HG03039 (cell line): ENCODE results near the gene RELN.
"Not testable (repeated sequence)": the region's sequence is repeated elsewhere in the genome, so short reads cannot be mapped to it uniquely, and the experiment has no call there.

Source experiments
- ATAC-seq: cut with Tn5 transposase; IDR thresholded peaks from one replicate; pipeline ENCODE4 v1.9.1; 2021; ENCODE audit warnings: mild to moderate bottlenecking, moderate library complexity; ENCODE audit not compliant: unreplicated experiment

RELN gene

DNA sequence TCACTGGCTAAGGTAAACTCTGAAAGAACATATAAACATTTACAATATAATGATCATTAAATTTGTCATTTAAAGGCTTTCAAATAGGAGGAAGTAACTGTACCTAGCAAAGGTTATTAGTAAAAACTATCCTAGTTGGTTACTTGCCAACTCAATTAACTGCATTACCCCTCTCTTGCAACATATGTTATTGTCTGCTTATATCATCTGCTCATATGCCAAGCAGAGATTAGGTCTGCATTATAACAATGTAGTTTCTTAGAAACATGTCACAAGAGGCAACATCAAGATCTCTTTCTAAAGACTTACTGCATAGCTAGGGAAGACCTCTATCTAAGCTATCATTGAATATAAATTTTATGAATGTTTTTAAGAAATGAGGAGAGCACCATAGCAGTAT lies 132.5 kb downstream of the RELN start:
- ATAC-seq = no peak

DNA sequence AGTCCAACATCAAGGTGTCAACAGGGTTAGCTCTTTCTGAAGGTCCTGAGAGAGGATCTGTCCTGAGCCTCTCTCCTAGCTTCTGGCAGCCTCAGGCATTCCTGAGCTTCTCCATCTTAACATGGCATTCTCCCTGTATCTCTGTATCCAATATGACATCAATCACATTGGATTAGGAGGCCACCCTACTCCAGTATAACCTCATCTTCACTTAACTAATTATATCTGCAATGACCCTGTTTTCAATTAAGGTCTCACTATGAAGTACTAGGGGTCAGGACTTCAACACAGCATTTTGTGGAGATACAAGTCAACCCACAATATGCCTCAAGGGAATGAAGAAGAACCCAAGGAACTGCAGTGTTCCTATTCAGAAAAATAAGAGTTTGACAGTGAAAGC lies 133.8 kb downstream of the RELN start:
- no peak for ATAC-seq

DNA sequence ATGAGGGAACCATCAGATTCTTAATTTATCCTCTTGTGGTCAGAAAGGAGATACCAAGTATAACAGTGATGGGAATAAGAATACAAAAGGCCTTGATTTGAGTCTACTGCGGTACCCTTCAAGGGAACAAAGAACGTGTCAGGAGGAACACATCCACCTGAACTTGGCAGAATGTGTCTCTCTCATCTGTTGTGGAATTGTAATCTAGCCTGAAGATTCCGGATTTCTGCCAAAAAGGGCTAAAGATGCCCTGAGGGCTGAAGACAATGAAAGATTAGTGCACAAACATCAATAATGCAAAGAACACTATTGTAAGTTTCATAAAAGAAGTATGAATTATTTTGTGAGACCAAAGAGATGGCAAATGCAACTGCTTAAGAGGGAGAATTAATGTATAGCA lies 134.8 kb downstream of the RELN start:
- ATAC-seq = no peak

DNA sequence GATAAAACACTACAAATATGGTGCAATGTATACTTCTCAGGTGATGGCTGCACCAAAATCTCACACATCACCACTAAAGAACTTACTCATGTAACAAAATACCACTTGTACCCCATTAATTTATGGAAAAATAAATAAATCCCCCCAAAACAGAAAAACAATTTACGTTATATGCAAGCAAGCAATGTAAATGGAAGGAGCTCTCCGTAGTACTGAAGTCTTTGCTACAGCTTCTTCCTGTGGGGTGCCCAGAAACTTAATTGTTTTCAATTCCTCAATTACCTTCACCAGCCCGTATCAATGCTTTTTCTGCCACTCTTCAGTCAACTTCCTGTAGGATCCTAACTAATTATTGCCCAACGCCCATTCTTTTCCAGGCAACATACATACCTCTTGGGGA lies 138.1 kb downstream of the RELN start:
- ATAC-seq = no peak

DNA sequence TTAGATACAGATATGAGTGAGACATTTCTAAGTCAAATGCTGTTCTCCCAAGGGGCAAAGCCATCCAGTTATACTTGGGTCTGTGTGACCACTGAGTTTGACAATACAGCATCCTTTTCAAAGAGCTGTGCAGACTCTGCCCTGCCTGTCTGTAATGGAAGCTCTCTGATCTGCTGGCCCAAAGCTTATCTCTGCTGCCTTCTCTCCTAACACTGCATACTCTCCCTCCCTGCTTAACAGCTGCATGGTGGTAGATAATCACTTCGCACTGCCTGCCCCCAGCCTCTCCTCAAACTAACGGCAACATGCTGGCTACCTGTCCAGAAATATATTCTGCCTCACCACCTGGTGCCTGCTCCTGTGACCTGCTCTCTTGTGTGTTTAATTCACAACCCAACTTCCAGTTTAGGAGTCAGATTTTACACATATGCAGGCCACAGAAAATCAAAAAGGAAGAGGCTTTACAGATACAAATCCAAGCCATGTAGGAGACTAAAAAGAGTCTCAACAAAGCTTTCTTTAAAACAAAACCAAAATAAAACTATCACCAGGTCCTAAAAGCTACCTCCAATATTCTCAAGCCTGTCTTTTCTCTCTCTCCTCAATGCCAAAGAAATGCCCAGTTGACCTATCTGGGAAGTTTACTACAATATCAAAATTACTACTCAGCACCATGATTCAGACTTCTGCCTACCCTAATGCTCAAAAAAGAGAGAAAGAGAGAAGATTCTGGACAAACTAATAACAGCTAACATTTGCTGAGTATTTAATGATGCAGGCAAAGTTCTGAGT lies 145.6 kb downstream of the RELN start:
- ATAC-seq = no peak

DNA sequence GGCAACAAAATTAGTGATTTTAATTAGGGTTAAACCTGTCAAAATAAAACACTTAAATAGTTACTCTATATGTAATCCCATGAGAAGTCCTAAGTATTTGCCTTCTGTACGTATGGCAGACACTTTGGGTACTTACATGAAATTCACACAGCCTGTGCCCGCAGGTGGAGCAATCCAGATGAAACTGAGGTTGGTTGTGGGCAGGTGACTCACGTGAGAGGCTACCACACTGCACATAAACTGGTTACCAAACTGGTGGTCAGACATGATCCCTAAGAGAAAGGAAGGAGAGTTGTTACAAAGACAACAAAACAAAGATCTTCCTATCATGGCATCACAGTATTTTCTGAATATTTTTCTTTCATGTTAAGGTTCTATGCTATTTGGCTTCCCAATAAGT lies 156.1 kb downstream of the RELN start:
- ATAC-seq = no peak

DNA sequence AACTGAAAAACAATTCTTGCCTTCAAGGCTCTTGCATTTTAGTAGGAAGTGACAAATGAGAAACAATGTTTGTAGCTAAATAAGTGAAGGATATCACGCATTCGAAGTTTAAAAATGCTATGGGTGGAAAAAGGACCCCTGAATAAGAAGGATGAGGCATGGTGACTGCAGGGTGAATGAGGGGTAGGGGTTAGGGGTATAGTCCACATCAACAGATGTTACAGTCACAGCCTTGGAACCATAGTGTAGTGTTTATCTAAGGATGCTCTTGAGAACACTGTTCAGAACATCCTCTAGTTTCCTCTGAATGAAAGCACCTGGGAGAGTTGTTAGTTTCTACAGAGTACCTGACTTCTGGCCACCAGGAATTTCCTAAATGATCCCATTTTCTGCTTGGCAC lies 157.0 kb downstream of the RELN start:
- no peak for ATAC-seq

DNA sequence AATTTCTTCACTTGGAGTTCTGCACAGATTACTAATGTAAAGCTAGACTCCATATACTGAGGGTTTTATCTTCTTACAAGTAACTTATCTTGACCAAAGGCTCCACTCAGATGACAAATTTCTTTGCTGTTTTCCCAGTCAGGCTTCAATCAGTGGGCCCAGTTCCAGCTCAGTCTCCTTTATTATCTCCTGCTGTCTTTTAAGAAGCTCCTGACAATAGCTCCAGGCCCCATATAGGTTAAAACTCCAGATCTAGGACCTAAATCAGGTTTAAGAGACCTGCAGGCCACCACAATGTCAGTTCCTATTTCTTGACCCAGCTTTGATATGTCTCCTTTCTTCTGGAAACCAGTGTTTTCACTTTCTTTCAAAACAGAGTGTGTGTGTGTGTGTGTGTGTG lies 165.2 kb downstream of the RELN start:
- no peak for ATAC-seq

DNA sequence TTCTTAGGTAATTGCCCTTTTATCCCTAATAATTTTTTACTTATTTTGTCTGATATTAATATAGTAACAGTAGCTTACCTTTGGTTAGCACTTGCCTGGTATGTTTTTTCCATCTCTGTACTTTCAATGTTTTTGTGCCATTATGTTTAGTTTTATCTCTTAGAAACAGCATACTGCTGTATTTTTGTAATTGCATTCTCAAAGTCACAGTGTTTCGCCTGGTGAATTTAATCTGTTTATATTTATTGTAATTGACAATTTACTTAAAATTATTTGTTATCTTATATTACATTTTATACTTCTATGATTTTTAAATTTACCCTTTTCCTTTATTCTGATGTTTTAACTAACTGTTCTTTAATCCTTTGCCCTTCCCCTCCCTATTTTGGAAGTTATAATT lies 166.4 kb downstream of the RELN start:
- ATAC-seq = no peak

DNA sequence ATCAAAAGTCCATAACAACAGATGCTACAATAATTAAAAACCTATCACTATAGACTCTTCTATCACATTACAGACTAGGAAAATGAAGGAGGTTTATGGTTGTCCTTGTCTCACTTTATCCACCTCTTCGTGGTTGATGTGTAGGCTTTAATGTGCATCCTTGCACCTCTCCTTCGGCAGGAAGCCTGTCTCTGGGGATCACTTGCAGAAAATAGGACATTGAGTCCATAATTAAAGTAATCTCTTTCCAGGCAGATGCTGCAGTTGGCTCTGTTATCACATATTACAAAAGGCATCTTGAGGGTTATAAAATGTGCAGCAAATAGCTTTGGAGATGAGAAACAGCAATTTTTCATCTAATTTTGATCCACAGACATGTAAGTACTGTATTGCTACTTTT lies 168.4 kb downstream of the RELN start:
- ATAC-seq = no peak

DNA sequence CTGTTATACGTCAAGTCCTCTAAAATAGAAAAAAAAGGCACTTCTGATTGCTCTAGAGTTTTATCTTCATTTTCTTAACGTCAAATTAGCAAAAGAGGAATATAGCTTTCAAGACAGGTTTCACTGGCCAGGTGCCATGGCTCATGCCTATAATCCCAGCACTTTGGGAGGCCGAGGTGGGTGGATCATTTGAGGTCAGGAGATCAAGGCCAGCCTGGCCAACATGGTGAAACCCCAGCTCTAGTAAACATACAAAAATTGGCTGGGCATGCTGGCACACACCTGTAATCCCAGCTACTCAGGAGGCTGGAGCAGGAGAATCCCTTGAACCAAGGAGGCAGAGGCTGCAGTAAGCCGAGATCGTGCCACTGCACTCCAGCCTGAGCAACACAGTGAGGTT lies 173.5 kb downstream of the RELN start:
- not testable (repeated sequence) for ATAC-seq

DNA sequence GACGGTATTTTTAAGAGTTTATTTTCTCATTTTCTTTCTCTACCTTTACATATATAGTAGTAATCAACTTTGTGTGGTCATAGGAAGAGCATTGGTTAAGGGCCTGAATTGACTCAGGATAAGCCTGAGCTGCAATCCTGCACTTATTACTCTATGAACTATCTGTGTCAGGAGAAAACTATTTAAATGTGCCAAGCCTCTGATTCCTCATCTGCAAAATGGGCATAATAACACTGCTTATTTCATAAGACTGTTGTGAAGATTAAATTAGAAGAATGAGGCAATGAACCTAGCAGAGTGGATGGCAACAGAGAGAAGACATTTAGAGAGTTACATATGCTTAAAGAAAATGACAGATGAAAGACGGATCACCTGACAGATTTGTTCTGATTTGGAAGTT lies 175.5 kb downstream of the RELN start:
- ATAC-seq = no peak

DNA sequence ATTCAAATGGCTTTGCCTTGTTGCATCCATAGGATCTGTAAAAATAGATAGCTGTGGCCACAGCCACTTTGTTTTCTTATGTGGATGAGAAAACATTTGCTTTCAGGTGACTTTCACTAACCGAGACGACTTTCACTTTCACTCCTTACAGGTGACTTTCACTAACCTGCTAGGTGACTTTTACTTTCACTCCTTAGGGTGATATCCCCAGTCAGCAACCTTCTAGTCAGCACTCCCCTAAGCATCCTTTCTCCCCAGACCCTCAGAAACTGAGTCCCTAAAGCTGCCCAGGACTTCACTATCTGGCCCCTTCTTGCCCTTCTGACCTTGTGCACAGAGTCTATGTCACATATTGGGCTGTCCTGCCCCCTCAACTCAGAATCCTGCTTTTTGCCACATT lies 177.5 kb downstream of the RELN start:
- no peak for ATAC-seq

DNA sequence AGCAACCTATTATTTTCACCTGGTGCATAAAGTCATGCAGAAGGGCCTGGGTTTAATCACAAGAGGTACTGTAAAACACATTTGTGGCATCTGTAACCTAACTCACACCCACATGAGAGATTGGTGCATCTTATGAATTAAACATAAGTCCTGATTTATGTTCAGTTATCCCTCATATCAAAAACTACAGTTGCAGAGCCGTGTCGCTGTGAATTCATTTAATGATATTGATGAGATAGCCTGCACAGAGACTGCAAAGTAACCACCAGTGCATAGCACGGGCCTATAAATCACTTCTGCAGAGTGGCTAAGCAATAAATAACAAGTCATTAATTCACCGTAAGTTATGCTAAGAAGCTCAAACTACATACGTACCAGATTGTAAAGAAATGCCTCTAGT lies 178.2 kb downstream of the RELN start:
- no peak for ATAC-seq

DNA sequence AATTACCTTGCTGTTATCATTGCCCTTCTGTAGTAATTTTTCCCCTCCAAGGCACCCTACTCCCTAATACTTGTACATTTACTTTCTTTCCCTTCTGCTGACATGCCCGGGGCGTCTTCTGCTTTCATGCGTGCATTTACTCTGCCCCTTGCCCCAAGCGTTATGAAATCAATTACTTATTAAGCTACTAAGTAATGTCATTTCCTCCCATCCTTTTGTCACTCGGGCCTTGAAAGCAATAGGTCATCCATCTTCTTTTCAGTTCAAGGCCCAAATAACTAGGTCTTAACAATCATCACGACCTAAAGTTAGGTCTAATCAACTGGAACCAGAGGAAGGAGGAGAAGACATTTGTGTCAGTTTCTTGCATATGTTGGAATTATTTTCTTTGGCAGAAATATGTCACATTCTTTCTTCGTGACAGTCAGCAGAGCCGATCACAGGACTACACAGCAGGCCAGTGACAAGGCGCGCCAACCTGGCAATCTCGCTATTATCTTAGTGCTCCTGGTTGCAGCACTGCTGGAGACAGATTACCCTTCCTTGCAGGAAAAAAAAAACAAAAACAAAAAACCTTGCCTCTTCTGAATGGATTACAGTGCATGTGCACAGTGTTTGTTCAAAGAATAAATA lies 179.2 kb downstream of the RELN start:
- no peak for ATAC-seq

DNA sequence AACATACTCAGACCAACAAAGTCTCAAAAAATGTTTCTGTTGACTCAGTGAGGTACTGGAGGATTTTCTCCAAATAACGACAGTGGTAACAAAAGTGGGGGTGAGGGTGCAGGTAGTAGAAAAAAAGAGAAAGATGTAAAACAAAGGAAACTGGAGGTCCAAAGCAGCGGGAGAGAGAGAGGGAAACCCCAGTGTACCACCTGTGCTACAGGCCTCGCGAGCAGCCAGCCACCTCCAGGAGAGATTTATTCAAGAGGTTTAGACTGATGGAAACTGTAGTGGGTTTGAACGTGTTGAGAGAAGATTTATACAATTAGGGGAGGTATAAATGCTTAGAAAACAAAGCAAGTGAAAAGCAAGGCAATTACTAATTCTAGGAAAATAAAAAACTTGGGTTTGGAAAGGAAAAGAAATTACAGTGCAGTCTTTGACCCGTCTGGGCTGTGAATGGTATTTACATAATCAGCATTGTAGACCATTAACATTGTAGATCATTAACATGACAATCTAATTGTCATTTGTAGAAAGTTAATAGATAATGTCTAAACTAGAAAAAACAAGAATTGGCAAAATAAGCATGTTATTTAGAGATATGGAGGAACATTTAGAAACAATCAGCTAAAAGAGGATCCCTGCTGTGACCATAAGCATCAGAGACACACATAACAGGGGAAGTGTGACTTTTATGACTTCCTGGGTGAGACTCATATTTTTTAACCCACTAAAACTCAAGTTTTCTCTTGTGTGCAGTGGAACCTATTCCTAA lies 180.0 kb downstream of the RELN start:
- no peak for ATAC-seq

DNA sequence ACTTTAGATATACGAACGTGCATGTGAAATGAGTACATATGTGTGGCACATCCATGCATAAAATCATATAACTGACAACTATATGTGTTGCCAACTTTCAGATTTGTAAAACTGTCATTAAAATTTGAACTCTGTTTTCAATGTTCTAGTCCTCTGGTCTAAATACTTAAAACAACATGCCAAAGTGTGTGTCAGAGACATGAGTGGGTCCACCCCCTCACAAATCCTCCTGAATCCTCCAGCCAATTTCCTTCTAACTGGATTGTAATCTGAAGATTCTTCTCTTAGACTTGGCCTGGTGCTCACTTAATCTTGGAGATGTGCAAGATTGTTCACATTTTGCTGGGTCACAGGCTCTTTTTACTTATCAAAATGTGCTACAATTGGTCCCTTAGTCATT lies 184.1 kb downstream of the RELN start:
- no peak for ATAC-seq

DNA sequence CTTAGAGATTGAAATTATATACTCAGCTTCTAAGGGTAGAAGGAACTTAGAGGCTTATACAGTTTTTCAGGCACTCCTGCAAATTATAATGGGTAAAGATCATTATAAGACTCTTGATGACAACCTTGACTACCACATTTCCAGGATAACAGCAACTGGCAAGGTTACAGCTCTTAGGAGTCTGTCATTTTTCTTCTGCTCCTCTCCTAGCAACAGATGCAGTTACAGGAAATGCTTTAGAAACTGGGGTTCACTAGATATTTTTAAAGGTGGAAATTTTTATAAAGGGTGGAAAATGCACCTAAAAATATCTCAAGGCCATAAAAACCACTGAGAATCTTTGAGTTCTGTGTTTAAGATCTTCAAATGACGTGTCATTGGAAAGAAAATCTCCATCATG lies 185.8 kb downstream of the RELN start:
- no peak for ATAC-seq

DNA sequence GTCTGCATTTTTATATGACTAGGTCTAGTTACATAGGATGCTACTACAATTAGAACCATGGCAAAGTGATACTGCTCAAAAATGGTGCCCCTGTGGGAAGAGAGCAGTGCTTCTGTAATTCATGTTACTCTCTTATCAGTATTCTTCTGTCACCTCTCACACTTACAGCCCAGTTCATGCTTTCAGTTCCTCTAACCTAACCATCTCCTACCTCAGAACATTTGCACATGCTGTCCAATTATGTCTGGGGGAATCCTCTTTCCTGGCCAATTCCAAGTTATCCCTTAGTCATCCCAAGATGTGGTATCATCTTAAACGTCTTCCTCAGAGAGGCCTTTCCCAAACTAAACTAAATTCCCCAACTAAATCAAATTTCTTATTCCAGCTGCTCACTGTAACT lies 190.2 kb downstream of the RELN start:
- no peak for ATAC-seq

DNA sequence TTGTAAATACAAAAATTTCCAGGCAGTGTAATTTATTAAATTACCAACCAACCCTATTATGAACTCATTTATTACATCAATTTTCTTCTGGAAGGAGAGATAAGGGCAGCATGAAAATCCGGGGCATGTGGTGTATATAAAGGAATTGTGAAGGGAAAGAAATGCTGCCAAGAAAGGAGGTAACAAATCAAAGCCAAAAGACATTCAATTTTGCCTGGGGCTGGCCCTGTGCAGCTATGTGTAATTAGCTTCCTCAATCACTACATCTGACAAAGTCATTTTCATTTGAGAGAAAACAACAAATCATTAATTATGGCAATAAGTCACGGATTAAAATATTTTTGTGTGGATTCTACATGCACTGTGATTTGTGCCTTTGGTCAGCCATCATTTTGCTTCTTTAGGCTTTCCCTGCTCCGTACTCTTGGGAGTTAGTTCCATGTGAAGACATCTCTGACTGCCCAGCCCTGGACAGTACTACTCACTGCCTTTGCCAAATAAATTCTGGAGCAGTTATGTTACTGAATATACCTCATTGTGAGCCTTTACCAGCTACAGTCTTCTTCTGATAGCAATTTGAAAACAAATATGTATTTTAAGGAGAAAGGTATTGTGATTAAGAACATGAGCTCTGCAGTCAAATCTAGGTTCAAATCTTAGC lies 191.7 kb downstream of the RELN start:
- no peak for ATAC-seq

DNA sequence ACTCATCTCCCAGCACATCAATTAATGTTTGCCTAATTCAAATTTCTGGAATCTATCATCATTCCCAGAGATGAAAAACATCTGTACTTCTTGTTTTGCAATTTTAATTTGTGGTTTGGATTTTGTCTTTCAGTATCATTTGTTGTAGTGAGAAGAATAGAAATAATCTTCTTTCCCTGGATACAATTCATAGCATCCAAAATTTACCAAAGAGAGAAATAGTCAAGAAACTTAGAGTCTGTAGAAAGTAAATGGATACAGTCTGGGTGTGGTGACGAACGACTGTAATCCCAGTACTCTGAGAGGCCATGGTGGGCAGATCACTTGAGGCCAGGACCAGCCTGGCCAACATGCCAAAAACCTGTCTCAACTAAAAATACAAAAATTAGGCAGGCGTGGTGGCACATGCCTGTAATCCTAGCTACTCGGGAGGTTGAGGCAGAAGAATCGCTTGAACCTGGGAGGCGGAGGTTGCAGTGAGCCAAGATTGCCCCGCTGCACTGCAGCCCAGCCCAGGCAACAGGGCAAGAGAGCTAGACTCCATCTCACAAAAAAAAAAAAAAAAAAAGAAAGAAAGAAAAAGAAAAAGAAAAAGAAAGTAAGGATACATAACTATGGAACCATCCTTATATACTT lies 193.0 kb downstream of the RELN start:
- no peak for ATAC-seq
